ENCODE results near the gene GFRA3.

GFRA3 gene

DNA sequence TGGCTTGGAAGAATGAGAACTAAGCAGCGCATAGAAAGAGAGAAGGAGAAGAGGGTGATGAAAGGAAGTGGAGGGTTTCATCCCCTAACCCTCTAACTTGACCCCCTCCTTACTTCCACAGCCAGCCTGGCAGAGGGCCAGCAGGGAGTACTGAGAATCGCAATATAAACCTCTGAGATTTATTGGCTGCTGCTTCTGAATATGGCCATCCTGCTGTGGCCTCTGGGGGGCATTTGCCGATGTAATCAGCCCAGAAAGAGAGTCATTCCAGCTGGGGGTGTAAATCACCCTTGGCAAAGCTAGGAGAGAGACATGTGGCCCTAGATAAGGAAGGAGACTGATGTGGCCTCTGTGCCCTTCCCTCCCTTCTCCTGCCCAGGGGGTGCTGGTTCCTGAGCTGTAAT, 960 bp upstream of the GFRA3 start (continued):
- no peak for TF ChIP-seq ZNF23 (tag by site-specific recombination; IDR thresholded peaks at IDR 0.05; ENCODE audit: borderline replicate concordance)
- TF ChIP-seq, protein P1, sequence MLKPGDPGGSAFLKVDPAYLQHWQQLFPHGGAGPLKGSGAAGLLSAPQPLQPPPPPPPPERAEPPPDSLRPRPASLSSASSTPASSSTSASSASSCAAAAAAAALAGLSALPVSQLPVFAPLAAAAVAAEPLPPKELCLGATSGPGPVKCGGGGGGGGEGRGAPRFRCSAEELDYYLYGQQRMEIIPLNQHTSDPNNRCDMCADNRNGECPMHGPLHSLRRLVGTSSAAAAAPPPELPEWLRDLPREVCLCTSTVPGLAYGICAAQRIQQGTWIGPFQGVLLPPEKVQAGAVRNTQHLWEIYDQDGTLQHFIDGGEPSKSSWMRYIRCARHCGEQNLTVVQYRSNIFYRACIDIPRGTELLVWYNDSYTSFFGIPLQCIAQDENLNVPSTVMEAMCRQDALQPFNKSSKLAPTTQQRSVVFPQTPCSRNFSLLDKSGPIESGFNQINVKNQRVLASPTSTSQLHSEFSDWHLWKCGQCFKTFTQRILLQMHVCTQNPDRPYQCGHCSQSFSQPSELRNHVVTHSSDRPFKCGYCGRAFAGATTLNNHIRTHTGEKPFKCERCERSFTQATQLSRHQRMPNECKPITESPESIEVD (tag by site-specific recombination; IDR thresholded peaks at IDR 0.05): peak; percentile 92
- TF ChIP-seq, protein P2, sequence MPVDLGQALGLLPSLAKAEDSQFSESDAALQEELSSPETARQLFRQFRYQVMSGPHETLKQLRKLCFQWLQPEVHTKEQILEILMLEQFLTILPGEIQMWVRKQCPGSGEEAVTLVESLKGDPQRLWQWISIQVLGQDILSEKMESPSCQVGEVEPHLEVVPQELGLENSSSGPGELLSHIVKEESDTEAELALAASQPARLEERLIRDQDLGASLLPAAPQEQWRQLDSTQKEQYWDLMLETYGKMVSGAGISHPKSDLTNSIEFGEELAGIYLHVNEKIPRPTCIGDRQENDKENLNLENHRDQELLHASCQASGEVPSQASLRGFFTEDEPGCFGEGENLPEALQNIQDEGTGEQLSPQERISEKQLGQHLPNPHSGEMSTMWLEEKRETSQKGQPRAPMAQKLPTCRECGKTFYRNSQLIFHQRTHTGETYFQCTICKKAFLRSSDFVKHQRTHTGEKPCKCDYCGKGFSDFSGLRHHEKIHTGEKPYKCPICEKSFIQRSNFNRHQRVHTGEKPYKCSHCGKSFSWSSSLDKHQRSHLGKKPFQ (tag by site-specific recombination; IDR thresholded peaks at IDR 0.05): peak; percentile 81
- TF ChIP-seq, protein P3, sequence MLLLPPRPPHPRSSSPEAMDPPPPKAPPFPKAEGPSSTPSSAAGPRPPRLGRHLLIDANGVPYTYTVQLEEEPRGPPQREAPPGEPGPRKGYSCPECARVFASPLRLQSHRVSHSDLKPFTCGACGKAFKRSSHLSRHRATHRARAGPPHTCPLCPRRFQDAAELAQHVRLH (tag by site-specific recombination; IDR thresholded peaks at IDR 0.05): peak; percentile 67; the same call in 1 of the 2 replicates
- peak; percentile 56; the same call in 1 of the 2 replicates for TF ChIP-seq ZNF366 (tag by site-specific recombination; conservative IDR thresholded peaks at IDR 0.05)
- TF ChIP-seq ZIC2 (tag by site-specific recombination; IDR thresholded peaks at IDR 0.05): peak; percentile 100
- 0 out of 2 replicates have a peak, but pooled peaks have one; percentile 43 for TF ChIP-seq ZNF10 (tag by site-specific recombination; IDR thresholded peaks at IDR 0.05)
- TF ChIP-seq, protein P4, sequence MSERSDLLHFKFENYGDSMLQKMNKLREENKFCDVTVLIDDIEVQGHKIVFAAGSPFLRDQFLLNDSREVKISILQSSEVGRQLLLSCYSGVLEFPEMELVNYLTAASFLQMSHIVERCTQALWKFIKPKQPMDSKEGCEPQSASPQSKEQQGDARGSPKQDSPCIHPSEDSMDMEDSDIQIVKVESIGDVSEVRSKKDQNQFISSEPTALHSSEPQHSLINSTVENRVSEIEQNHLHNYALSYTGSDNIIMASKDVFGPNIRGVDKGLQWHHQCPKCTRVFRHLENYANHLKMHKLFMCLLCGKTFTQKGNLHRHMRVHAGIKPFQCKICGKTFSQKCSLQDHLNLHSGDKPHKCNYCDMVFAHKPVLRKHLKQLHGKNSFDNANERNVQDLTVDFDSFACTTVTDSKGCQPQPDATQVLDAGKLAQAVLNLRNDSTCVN (tag by site-specific recombination; optimal IDR thresholded peaks at IDR 0.05): no peak
- TF ChIP-seq KLF7 (tag by site-specific recombination; IDR thresholded peaks at IDR 0.05; ENCODE audit: borderline replicate concordance): peak; percentile 69; the same call in 1 of the 2 replicates
- TF ChIP-seq, protein P5, sequence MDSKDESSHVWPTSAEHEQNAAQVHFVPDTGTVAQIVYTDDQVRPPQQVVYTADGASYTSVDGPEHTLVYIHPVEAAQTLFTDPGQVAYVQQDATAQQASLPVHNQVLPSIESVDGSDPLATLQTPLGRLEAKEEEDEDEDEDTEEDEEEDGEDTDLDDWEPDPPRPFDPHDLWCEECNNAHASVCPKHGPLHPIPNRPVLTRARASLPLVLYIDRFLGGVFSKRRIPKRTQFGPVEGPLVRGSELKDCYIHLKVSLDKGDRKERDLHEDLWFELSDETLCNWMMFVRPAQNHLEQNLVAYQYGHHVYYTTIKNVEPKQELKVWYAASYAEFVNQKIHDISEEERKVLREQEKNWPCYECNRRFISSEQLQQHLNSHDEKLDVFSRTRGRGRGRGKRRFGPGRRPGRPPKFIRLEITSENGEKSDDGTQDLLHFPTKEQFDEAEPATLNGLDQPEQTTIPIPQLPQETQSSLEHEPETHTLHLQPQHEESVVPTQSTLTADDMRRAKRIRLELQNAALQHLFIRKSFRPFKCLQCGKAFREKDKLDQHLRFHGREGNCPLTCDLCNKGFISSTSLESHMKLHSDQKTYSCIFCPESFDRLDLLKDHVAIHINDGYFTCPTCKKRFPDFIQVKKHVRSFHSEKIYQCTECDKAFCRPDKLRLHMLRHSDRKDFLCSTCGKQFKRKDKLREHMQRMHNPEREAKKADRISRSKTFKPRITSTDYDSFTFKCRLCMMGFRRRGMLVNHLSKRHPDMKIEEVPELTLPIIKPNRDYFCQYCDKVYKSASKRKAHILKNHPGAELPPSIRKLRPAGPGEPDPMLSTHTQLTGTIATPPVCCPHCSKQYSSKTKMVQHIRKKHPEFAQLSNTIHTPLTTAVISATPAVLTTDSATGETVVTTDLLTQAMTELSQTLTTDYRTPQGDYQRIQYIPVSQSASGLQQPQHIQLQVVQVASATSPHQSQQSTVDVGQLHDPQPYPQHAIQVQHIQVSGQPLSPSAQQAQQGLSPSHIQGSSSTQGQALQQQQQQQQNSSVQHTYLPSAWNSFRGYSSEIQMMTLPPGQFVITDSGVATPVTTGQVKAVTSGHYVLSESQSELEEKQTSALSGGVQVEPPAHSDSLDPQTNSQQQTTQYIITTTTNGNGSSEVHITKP (tag by site-specific recombination; IDR thresholded peaks at IDR 0.05): peak; percentile 56
- peak; percentile 93 for TF ChIP-seq ZNF843 (tag by site-specific recombination; IDR thresholded peaks at IDR 0.05)
- TF ChIP-seq ZNF707 (tag by site-specific recombination; IDR thresholded peaks at IDR 0.05): no peak
- TF ChIP-seq ZNF248 (tag by site-specific recombination; IDR thresholded peaks at IDR 0.05): no peak
- peak; percentile 96 for TF ChIP-seq WT1 (tag by site-specific recombination; IDR thresholded peaks at IDR 0.05)
- TF ChIP-seq, protein P6, sequence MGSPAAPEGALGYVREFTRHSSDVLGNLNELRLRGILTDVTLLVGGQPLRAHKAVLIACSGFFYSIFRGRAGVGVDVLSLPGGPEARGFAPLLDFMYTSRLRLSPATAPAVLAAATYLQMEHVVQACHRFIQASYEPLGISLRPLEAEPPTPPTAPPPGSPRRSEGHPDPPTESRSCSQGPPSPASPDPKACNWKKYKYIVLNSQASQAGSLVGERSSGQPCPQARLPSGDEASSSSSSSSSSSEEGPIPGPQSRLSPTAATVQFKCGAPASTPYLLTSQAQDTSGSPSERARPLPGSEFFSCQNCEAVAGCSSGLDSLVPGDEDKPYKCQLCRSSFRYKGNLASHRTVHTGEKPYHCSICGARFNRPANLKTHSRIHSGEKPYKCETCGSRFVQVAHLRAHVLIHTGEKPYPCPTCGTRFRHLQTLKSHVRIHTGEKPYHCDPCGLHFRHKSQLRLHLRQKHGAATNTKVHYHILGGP (tag by site-specific recombination; IDR thresholded peaks at IDR 0.05): no peak
- TF ChIP-seq ZEB2 (tag by site-specific recombination; IDR thresholded peaks at IDR 0.05): peak; percentile 92
- TF ChIP-seq ZNF514 (tag by site-specific recombination; IDR thresholded peaks at IDR 0.05): no peak
- no peak for TF ChIP-seq ZNF292 (tag by site-specific recombination; IDR thresholded peaks at IDR 0.05; ENCODE audit: borderline replicate concordance, low read depth)
- TF ChIP-seq SP7 (tag by site-specific recombination; IDR thresholded peaks at IDR 0.05): peak; percentile 82
- TF ChIP-seq, protein P7, sequence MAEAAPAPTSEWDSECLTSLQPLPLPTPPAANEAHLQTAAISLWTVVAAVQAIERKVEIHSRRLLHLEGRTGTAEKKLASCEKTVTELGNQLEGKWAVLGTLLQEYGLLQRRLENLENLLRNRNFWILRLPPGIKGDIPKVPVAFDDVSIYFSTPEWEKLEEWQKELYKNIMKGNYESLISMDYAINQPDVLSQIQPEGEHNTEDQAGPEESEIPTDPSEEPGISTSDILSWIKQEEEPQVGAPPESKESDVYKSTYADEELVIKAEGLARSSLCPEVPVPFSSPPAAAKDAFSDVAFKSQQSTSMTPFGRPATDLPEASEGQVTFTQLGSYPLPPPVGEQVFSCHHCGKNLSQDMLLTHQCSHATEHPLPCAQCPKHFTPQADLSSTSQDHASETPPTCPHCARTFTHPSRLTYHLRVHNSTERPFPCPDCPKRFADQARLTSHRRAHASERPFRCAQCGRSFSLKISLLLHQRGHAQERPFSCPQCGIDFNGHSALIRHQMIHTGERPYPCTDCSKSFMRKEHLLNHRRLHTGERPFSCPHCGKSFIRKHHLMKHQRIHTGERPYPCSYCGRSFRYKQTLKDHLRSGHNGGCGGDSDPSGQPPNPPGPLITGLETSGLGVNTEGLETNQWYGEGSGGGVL (tag by site-specific recombination; IDR thresholded peaks at IDR 0.05): peak; percentile 94
- TF ChIP-seq ZNF391 (tag by site-specific recombination; IDR thresholded peaks at IDR 0.05; ENCODE audit: borderline replicate concordance, low read depth): 0 out of 2 replicates have a peak, but pooled peaks have one; percentile 22
- peak; percentile 87 for TF ChIP-seq ZNF660 (tag by site-specific recombination; IDR thresholded peaks at IDR 0.05)
- peak; percentile 68; the same call in 1 of the 2 replicates for TF ChIP-seq ZNF558 (tag by site-specific recombination; IDR thresholded peaks at IDR 0.05)
- peak; percentile 98 for TF ChIP-seq FEZF1 (tag by site-specific recombination; IDR thresholded peaks at IDR 0.05)
- TF ChIP-seq, protein P8, sequence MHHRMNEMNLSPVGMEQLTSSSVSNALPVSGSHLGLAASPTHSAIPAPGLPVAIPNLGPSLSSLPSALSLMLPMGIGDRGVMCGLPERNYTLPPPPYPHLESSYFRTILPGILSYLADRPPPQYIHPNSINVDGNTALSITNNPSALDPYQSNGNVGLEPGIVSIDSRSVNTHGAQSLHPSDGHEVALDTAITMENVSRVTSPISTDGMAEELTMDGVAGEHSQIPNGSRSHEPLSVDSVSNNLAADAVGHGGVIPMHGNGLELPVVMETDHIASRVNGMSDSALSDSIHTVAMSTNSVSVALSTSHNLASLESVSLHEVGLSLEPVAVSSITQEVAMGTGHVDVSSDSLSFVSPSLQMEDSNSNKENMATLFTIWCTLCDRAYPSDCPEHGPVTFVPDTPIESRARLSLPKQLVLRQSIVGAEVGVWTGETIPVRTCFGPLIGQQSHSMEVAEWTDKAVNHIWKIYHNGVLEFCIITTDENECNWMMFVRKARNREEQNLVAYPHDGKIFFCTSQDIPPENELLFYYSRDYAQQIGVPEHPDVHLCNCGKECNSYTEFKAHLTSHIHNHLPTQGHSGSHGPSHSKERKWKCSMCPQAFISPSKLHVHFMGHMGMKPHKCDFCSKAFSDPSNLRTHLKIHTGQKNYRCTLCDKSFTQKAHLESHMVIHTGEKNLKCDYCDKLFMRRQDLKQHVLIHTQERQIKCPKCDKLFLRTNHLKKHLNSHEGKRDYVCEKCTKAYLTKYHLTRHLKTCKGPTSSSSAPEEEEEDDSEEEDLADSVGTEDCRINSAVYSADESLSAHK (tag by site-specific recombination; IDR thresholded peaks at IDR 0.05): peak; percentile 90

Measured in HEK293 (cell line).